AG09309 (cell line): ENCODE measurements around the gene UTS2.

Experiments used
- DNase-seq: peaks from one replicate; pipeline ENCODE4 v3.0.0-alpha.2; 2010; ENCODE audit warnings: low read depth
- H3K4me3 ChIP-seq: 2 replicates; pipeline ENCODE4 v1.5.1; 2011; ENCODE audit warnings: mild to moderate bottlenecking, low read depth, low read length, moderate library complexity; ENCODE audit not compliant: control insufficient read depth
- CTCF ChIP-seq: IDR thresholded peaks from 2 replicates; pipeline ENCODE4 v1.5.1; 2011; ENCODE audit warnings: mild to moderate bottlenecking, low read depth, low read length, inconsistent platforms; ENCODE audit not compliant: insufficient read depth, control insufficient read depth; ENCODE audit errors: missing control alignments

Gene UTS2

DNA sequence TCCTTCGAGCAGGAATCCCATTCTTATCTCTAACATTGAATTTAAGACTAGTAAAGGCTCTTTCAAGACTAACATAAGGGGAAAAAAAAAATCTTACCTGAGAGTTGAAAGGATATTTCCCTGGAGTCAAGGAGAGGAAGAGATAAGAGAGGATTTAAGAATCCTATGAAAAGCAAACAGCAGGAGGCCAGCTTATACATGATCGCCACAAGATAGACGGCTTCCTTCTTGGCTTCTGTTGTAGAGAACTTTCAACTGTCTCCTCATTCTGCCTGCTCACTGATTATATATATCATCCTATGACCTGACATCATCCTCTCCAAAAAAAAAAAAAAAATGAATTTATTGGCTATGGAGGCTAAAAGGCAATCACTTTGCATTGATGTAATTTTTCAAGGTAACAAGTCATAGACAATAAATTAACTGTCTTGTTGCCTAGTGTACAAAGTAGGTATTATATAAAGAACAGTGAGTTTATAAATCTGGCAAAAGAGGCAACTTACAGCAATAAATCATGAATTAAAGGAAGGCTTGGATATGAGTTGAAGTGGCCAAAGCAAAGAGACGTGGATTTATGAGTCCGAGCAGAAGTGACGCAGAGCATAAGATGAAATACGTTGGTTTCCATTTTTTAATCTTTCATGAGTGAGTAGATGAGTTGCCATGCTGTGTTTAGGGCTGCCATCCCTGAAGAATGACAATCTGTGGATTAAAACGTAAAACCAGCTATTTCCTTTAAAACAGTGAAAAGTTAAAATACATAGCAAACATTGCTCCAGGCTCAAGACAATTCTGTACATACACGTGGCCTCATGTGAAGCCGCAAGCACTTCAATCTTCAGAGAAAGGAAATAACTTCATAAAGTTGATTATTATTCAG, at the start of gene UTS2:
TSS of gene UTS2 (minus strand) at position 262 of the 880 bp plus-strand sequence. CDS start at position 200, 62 bp downstream.
- H3K4me3 ChIP-seq, result no peak within 1 kb of the TSS
- DNase-seq, result no peak
- no peak for TF ChIP-seq CTCF

DNA sequence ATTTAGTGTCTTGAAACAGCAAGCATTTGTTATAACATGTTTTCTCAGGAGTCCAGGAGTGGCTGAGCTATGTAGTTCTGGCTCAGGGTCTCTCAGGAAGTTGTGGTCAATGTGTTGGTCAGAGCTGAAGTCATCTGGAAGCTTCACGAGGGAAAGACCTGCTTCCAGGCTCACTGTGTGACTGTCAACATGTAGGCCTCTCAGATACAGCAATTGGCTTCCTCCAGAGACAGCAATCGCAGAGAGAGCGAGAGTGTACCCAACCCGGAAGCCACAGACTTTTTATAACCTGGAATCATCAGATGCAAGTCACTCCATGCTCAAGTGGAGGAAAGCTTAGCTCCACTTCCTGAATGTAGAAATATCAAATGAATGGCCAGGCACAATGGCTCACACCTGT, 46.9 kb upstream of the UTS2 start:
- TF ChIP-seq CTCF, result no peak
- no peak overlapping the region for H3K4me3 ChIP-seq
- DNase-seq, result no peak

DNA sequence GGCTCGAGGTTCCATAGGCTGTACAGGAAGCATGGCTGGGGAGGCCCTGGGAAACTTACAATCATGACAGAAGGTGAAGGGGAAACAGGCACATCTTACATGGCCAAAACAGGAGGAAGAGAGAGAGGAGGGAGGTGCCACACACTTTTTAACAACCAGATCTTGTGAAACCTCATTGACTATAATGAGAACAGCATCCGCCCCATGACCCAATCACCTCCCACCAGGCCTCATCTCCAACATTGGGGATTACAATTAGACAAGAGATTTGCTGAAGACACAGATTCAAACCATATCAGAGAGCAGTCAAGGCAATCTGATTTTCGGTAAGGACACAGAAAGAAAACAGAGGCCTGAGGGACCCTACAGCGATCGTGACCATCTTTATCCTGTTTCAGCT, 46.1 kb upstream of the UTS2 start:
- no peak for TF ChIP-seq CTCF
- no peak for DNase-seq
- no peak overlapping the region for H3K4me3 ChIP-seq

GRCh38 chr1:7896994-7897393, 44.1 kb upstream of the UTS2 start:
- H3K4me3 ChIP-seq, result no peak overlapping the region
- no peak for DNase-seq
- no peak for TF ChIP-seq CTCF

GRCh38 chr1:7893529-7894180, 40.8 kb upstream of the UTS2 start:
- no peak for TF ChIP-seq CTCF
- no peak overlapping the region for H3K4me3 ChIP-seq
- peak; percentile 77 for DNase-seq

- DNase-seq, result no peak
- no peak for TF ChIP-seq CTCF
- H3K4me3 ChIP-seq, result no peak overlapping the region
Measured at GRCh38 chr1:7891804-7892203, 38.9 kb upstream of the UTS2 start.

DNA sequence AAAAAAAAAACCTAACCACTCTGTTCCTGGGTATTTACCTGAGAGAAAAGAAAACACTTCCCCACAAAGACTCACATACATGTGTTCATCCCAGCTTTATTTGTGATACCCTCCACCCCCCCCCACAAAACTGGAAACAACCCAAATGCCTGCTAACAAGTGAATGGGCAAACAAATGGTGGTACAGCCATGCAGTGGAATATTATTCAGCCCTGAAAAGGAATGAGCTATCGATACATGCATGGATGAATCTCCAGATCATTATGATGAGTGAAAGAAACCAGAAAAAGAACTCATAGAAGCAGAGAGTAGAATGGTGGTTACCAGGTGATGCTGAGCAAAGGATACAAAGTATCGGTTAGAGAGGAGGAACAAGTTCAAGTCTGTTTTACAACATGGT, 38.0 kb upstream of the UTS2 start:
- no peak for DNase-seq
- no peak overlapping the region for H3K4me3 ChIP-seq
- no peak for TF ChIP-seq CTCF
